ENCODE results near the gene PTPRN2. TPM values are rescaled to one million over a fixed set of nuclear protein-coding genes. Genes with fewer than 3 reads are reported as not detected.

The PTPRN2 gene
- total RNA-seq, 1 donor from 2014 or later = 2.4 TPM

DNA sequence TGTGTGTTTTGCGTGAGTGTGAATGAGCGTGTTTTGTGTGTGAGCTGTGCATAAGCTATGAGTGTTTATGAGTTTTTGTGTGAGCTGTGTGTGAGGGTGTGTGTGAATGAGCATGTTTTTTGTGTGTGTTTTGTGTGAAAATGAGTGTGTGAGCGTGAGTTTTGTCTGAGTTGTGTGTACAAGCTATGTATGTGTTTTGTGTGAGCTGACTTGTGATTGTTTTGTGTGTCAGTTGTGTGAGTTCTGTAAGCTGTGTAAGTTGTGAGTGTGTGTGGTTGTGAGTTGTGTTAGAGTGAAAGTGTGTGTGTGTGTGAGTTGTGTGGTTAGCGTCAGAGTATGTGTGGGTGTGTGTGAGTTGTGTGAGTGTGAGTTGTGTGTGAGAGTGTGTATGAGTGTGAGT is 343.2 kb downstream of the PTPRN2 start:
- Histone ChIP-seq H3K36me3 (ENCODE audit: control insufficient read depth, insufficient read depth, low read length) (no peaks in the 10 kb centered on the region), H3K4me3 (ENCODE audit: low read depth, low read length) (no peak overlapping the region), H3K27me3 (ENCODE audit: control insufficient read depth, insufficient read depth, low read length) (no peaks in the 10 kb centered on the region)
- DNase-seq (ENCODE audit: low read depth) = no peak
- TF ChIP-seq CTCF (IDR thresholded peaks at IDR 0.05; ENCODE audit: insufficient read depth, low read length, poor library complexity, severe bottlenecking) = no peak

GRCh38 chr7:158241919-158242318 is 345.7 kb downstream of the PTPRN2 start:
- no peaks in the 10 kb centered on the region for H3K36me3 ChIP-seq (ENCODE audit: control insufficient read depth, insufficient read depth, low read length)
- no peak for TF ChIP-seq CTCF (IDR thresholded peaks at IDR 0.05; ENCODE audit: insufficient read depth, low read length, poor library complexity, severe bottlenecking)
- no peak for DNase-seq (ENCODE audit: low read depth)
- H3K4me3 ChIP-seq (ENCODE audit: low read depth, low read length) = no peak overlapping the region
- no peaks in the 10 kb centered on the region for H3K27me3 ChIP-seq (ENCODE audit: control insufficient read depth, insufficient read depth, low read length)

DNA sequence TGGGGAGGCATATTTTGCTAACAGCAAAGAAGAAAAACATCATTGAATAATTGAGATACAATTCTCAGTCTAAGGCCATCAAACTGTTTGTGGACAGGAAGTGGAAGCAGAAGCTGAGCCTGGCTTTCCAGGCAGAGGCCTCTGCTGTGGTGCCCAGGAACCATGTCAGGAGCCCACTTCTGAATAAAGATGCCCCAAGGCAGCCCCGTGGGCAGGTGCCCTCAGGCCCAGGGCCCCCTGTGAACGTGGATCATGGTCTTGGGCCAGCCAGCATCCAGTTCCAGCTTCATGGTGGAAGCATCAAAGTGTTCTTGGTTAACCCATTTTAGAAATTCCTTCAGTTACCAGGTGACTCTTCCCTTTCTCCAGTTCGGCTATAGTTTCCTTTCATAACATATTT is 346.8 kb downstream of the PTPRN2 start:
- Histone ChIP-seq H3K36me3 (ENCODE audit: control insufficient read depth, insufficient read depth, low read length) (no peaks in the 10 kb centered on the region), H3K27me3 (ENCODE audit: control insufficient read depth, insufficient read depth, low read length) (no peaks in the 10 kb centered on the region), H3K4me3 (ENCODE audit: low read depth, low read length) (no peak overlapping the region)
- DNase-seq (ENCODE audit: low read depth) = no peak
- TF ChIP-seq CTCF (IDR thresholded peaks at IDR 0.05; ENCODE audit: insufficient read depth, low read length, poor library complexity, severe bottlenecking) = no peak

DNA sequence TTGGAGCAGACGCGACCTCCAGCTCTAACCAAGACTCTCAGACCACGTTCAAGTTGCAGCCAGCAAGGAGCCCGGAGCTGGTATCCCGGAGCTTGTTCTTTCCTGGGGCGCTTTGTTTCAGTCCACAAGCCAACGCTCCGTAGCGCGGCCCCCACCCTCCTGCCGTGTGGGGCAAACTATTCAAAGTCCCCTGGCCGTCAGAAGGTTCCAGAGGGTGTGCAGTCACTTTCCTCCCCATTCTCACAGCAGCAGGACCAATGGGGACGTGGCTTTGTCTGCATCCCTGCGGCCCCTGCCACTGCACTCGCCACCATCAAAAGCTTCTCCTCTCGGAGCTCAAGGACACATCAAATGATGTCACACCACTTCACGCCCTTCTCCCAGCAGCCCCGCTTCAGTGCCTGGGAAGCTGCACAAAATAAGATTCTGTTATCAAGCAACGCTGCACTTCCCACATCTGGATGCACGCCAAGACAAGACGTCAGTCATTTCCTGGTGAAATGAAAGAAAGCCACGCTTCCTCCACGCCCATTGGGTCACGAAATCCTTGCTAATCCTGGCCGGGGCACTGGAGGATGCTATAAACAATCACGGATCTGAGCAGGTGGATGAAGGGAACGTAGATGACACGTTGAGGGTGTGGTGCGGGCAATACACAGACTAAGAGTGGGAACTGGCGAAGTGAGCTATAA is 348.2 kb downstream of the PTPRN2 start:
- Histone ChIP-seq H3K27me3 (ENCODE audit: control insufficient read depth, insufficient read depth, low read length) (no peaks in the 10 kb centered on the region), H3K36me3 (ENCODE audit: control insufficient read depth, insufficient read depth, low read length) (no peaks in the 10 kb centered on the region), H3K4me3 (ENCODE audit: low read depth, low read length) (no peak overlapping the region)
- no peak for DNase-seq (ENCODE audit: low read depth)
- TF ChIP-seq CTCF (IDR thresholded peaks at IDR 0.05; ENCODE audit: insufficient read depth, low read length, poor library complexity, severe bottlenecking) = no peak

GRCh38 chr7:158238616-158239289 is 348.9 kb downstream of the PTPRN2 start:
- Histone ChIP-seq H3K36me3 (ENCODE audit: control insufficient read depth, insufficient read depth, low read length) (no peaks in the 10 kb centered on the region), H3K4me3 (ENCODE audit: low read depth, low read length) (no peak overlapping the region), H3K27me3 (ENCODE audit: control insufficient read depth, insufficient read depth, low read length) (no peaks in the 10 kb centered on the region)
- no peak for TF ChIP-seq CTCF (IDR thresholded peaks at IDR 0.05; ENCODE audit: insufficient read depth, low read length, poor library complexity, severe bottlenecking)
- DNase-seq (ENCODE audit: low read depth) = no peak

Measured in kidney epithelial cell (primary cell).